ENCODE measurements around the gene SORCS2.

GRCh38 chr4:7427361-7427760, 235.0 kb downstream of the SORCS2 start:
- TF ChIP-seq CTCF (conservative IDR thresholded peaks at IDR 0.05; ENCODE audit: low read depth, low read length), result no peak
- no peak for TF ChIP-seq EZH2 (IDR thresholded peaks at IDR 0.05; ENCODE audit: low read length, unreplicated experiment)

Data from PC-3 (cell line).